Measurements from ENCODE around the gene LOC128125822.
"Not testable (repeated sequence)": the region's sequence is repeated elsewhere in the genome, so short reads cannot be mapped to it uniquely, and the experiment has no call there.

The LOC128125822 gene

DNA sequence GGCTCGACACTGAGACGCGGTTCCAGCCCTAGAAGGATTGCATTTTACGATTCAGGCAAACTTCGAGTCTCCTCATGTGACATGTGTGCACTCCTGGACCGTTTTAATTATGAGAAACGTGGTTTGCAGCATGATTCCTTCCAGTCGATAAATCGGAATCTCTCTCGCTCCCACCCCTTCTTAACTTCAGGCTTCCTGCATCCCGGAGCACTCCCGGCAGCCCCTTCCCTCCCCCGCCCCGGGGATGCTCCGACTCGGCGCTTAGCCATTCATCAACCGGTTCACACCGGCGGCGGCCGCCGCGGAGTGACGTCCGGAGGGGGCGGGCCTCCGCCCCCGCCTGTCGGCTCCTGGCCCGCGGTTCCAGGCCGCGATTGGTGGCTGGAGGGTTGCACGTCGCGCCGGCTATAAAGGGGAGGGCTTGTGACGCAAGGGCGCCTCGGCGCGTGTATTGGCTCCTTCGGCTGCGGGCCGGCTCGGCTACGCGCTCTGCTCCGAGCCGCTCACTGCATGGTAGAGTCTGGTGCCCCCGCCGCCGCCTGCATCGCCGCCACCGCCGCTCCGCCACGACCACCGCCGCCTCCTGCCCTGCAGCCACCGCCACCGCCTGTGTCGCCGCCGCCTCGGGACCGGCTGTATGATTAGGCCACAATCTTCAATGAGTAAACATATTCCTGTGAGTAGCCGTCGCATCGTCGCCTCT is at the start of gene LOC128125822, which contains the start of gene PTP4A1:
LOC128125822 (plus strand) TSS at position 437 of the 703 bp plus-strand sequence.
PTP4A1 (plus strand) TSS at position 437 of the 703 bp plus-strand sequence. CDS start 4,401 bp downstream, outside the sequence.
- peak; percentile 74 for DNase-seq (ENCODE audit: low read depth, low spot score)

GRCh38 chr6:63522911-63523287 is 49.4 kb upstream of the LOC128125822 start:
- DNase-seq (ENCODE audit: low read depth, low spot score): not testable (repeated sequence)

DNA sequence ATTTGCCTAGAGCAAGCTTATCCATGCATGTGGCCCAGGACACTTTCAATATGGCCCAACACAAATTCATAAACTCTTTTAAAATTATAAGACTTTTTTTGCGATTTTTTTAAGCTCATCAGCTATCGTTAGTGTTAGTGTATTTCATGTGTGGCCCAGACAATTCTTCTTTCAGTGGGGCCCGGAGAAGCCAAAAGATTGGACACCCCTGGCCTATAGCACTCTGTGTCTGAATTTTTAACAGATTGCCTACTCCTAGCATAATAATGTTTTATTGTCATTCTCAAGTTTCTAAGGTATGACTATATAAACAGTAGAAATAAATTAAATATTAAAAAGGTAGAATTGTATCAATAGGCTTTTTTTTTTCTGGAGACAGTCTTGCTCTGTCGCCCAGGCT is 48.6 kb upstream of the LOC128125822 start:
- no peak for DNase-seq (ENCODE audit: low read depth, low spot score)

DNA sequence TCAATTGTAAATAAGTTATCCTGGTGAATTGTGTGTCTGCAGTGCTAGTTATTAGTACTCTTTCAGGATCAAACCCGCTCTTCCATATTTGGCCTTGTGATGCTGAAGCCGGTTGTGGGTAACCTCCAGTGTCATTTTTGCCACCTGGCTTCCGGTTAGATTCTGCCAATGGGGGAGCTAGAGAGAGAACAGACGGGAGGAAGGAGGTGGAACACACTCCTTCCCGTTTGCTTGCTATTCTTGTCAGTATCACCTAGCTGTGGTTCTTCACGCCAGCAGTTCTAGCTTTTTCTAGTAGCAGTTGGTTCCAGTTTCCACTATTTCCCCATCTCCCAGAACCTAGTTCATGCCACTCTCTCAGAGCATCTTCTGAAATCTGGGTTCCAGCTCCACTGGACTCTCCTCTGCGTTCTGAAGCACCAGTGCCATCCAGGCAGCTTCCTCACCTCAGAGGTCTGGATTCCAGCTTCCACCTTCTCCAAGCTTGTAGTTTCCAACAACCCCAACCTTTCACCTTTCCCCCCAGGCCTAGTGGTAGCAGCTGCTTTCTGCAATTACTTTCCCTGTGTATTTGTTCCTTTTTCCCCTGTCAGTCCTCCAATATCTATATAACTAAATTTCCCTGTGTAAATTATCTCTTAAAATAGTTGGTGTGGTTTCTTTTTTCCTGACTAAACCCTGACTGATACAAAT is 46.9 kb upstream of the LOC128125822 start:
- DNase-seq (ENCODE audit: low read depth, low spot score): no peak

GRCh38 chr6:63526931-63527330 is 45.3 kb upstream of the LOC128125822 start:
- no peak for DNase-seq (ENCODE audit: low read depth, low spot score)

DNA sequence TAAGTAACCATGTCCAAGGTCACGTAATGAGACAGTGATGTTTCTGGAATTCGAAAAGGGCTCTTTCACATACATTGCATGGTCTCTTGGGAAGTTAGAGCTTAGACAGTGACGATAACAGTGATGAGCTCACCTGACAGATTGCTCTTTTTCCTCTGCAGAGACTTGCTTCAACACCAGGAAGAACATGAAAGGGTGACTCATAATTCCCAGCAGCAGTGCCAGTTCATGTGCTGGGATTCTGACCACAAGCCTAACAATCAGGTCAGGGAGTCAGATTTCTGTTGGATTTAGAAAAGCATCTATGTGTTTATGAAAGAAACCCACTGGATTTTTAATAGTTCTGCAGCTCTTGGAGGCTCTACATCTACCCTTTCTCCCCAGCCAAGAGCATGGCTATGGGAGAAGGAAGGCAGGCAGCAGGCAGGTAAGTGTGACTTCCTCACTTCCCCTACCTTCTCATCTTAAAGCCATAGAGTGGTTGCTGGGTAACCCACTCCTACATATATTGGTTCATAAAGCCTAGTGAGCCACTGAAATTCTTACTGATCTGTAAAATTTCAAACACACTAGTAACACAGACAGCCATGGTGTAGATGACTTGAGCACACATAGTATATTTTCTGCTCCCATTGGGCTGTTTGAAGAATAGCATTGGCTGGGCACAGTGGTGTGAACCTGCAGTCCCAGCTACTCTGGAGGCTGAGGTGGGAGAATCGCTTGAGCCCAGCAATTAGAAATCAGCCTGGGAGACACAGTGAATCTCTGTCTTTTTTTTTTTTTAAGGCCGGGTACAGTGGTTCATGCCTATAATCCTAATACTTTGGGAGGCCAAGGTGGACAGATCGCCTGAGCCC is 44.4 kb upstream of the LOC128125822 start:
- DNase-seq (ENCODE audit: low read depth, low spot score): no peak

GRCh38 chr6:63529498-63529897 is 42.8 kb upstream of the LOC128125822 start:
- no peak for DNase-seq (ENCODE audit: low read depth, low spot score)

DNA sequence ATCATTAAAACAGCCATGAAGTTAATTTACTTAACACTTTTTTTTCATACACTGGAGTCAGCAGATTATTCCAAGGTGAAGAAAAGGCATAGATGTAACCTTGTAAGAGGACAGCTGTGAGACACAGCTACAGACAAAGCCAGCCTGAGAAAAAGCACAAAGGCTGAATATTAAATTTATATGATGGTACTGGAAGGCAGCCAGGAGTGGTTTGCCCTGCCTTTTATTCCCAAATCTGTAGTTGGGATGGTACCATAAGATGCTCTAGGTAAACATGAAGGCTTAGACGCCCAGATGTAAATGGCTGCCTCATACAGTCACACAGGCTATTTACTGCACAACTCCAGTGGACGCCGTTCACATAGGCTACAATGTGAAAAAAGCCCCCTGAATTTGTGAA is 42.1 kb upstream of the LOC128125822 start:
- DNase-seq (ENCODE audit: low read depth, low spot score): no peak

DNA sequence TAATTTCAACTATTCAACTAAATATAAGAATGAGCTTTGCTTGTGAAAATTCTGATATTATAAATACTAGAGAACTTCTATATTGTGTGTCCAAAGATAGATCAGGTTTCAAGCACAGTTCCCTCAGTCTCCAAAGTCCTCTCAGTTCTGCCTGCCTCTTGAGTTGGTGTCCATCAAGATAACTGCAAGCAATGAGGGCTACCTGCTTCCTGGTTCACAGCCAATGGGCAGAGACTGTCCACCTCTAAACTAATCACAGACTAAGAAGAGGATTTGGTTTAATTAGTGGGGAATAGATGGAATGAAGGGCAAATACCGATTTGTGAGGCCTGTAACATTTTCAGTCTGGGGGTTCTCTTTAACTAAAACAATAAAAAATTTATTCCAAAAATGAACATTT is 41.3 kb upstream of the LOC128125822 start:
- DNase-seq (ENCODE audit: low read depth, low spot score): no peak

GRCh38 chr6:63533026-63533425 is 39.3 kb upstream of the LOC128125822 start:
- no peak for DNase-seq (ENCODE audit: low read depth, low spot score)

- DNase-seq (ENCODE audit: low read depth, low spot score): no peak
Measured at GRCh38 chr6:63533952-63534351, 38.3 kb upstream of the LOC128125822 start.

DNA sequence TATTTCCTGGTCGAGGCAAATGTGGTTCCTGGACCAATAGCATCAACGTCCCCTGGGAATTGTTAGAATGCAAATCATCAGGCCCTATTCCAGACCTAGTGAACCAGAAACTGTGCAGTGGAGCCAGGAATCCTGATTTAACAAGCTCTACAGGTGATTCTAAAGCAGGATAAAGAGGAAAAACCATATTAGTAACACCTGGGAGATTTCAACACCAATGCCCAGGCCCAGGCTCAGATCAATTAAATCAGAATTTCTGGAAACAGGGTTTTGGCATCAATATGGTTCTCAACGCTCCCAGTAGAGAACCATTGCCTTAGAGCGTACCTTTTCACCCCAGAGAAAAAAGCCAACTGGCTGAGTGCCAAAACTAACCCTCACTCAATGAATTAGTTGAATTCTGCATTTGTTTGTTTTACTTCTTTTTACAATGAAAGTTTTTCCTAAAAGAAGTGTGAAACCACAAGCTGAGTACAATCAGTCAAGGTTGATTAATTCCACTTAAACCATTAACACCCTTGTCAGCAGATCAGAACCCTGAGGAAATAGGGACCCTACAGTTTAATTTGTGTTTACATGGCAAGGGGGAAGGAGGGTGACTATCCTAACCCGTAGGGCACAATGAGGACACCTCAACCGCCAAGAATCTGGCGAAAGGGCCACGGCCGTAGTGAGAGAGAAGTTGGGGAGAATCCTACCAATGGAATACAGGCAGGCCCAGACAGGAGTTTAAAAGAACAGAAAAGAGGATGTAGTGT is 34.9 kb upstream of the LOC128125822 start:
- DNase-seq (ENCODE audit: low read depth, low spot score): no peak

DNA sequence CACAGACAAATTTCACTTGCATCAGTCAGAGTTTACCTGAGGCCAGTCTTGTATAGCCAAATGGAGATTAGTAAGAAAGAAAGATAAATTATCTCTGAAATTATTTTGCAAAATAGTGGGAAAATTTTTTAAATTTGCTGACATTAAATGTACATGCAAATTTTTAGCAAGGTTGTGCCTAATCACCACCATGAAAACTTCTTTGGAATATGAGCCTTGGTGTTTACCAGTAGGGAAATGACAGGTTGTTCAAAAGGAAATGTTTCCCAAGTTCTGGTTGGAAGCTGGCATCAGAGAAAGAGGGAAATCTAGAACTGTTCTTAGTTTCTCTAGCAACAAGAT is 34.4 kb upstream of the LOC128125822 start:
- DNase-seq (ENCODE audit: low read depth, low spot score): no peak

DNA sequence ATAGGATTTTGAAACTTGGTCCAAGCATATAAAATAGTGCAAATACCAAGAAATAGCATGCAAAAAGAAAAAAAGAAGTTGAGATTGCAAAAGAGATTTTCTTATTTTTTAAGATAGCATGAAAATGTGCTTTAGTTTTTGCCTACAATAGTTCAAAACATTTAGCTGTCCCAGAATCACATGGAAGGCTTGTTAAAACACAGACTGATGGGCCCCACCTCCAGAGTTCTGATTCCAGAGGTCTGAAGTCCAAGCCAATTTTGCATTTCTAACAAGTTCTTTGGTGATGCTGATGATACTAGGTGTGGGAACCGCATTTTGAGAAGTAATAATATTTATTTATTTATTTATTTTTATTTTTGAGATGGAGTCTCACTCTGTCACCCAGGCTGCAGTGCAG is 33.7 kb upstream of the LOC128125822 start:
- no peak for DNase-seq (ENCODE audit: low read depth, low spot score)

DNA sequence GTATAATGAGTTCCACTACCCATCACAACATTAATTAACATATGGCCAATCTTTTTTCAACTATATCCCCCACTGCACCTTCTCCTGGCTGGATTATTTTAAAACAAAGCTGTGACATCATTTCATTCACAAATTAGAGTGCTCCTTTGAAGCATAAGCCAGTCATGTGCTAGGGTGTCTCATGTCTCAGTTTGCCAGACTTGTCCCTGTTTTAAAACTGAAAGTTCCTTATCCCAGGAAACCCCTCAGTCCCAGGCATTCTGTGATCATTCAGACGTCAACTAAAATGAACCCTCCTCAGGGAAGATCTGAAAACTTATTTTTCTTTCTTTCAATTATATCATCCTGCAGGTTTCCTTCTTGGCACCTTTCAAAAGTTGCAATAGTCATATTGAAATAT is 29.3 kb upstream of the LOC128125822 start:
- no peak for DNase-seq (ENCODE audit: low read depth, low spot score)

DNA sequence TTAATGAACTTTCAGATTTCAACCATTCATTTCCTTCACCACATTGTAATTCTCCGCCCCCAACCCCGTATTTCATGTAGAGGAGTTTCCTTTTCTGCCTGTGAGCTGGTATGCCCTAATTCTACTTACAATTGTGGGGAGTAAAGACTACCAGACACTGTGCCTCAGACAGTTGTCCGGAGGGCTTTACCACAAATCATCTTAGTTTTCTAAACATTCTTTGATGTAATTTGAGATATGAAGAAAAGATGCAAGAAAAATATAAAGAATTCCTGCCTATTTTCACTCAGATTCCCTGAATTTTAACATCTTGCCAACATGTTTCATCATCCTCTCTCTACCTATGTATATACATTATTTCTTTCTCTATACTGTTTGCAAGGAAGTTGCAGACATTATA is 28.3 kb upstream of the LOC128125822 start:
- no peak for DNase-seq (ENCODE audit: low read depth, low spot score)

- no peak for DNase-seq (ENCODE audit: low read depth, low spot score)
Measured at GRCh38 chr6:63546236-63546635, 26.0 kb upstream of the LOC128125822 start.

- DNase-seq (ENCODE audit: low read depth, low spot score): no peak
Measured at GRCh38 chr6:63546697-63547096, 25.6 kb upstream of the LOC128125822 start.

DNA sequence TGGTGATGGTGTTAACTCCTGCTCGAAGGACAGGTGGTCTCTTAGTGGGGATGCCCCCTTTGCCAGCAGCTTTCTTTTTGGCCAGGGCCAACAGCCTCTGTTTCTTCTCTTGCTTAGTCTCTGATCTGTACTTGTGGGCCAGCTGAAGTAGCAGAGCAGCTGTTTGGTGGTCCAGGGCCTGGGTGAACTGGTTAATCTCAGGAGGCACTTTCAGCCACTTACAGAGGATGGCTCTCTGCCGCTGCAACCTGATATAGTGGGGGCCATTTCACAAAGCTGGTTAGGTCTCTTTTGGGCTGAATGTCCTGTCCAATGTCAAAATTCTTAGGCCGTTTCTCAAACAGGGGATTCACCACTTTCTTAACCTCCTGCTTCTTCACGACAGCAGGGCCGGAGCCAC is 23.2 kb upstream of the LOC128125822 start:
- DNase-seq (ENCODE audit: low read depth, low spot score): no peak

- DNase-seq (ENCODE audit: low read depth, low spot score): no peak
Measured at GRCh38 chr6:63553208-63553607, 19.1 kb upstream of the LOC128125822 start.

- no peak for DNase-seq (ENCODE audit: low read depth, low spot score)
Measured at GRCh38 chr6:63553900-63554299, 18.4 kb upstream of the LOC128125822 start.

DNA sequence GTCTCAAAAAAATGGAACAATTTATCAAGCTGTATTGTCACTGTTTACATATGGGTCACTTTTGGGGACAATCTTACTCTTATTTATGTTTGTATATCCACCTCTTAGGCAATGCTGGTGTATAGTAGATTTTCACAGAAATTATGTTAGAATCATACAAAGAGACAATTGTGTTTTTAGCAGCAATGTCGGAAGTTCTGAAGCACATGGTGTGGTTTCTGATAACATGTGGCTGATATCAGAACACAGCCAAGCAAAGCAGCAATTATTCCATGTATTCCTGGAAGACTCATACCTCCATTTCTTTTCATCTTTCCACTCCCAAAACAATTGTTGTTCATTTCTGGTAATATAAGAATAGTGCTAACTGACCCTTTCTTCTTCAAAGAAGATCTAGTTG is 17.5 kb upstream of the LOC128125822 start:
- no peak for DNase-seq (ENCODE audit: low read depth, low spot score)
